Stimulated activated CD8-positive, alpha-beta memory T cell treated with anti-CD3 and anti-CD28 coated beads, Interleukin-12 subunit alpha, Interleukin-12 subunit beta, amount 100 ng/mL, for 24 hours (primary cell): ENCODE measurements around the gene GMCL2.

Experiments used
- DNase-seq: peaks from one replicate; pipeline ENCODE4 v3.0.0-alpha.2; 2020; ENCODE audit errors: extremely low read depth

Gene GMCL2

GRCh38 chr5:178221282-178221681, 34.1 kb upstream of the GMCL2 start:
- DNase-seq: no peak

DNA sequence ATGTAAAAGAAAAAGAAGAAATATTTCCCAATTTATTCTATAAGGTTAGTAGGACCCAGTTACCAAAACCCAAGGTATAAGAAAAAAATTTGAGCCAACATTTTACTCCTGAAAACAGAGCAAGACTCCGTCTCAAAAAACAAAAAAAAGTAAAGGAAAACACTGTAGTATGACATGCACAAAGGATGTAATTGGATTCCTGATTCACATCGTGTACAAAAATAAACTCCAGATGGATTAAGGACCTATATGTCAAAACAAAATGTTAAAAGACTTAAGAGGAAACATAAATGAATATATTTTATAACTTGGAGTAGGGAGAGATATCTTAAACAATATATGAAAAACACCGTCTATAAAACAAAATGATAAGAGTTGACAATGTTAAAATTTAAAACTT, 31.7 kb upstream of the GMCL2 start:
- no peak for DNase-seq

- no peak for DNase-seq
These were observed 31.1 kb upstream of the GMCL2 start for GRCh38 chr5:178218237-178218776.

DNA sequence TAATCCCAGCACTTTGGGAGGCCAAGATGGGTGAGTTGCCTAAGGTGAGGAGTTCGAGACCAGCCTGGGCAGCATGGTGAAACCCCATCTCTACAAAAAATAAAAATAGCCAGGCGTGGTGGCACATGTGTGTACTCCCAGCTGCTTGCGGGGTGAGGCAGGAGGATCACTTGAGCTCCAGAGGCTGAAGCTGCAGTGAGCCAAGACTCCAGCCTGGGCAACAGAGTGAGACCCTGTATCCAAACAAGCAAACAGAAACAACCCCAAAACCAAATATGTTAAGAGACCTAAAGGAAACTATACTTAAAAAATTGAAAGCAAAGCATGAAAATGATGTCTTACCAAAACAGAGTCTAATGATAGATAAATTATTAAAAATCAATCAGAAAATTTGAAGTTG, 29.6 kb upstream of the GMCL2 start:
- DNase-seq: no peak

DNA sequence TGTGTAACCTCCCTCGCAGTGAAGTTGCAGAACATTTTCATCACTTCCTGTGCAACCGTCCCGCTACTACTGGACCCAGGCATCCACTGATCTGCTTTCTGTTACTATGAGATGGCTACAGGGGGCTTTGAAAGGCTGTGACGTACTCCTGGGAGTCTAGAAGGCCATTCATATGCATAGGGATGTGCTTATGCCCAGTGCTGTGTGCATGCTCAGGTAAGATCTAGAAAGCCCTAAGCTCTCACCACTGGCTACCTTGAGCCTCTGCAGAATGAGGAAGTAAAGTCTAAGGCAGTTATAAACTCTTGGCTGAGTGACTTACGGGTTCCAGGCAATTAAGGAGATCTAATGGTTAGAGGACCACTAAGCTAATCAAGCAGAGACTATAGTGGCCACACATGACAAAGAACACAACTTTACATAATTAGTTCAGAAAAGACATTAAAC, 28.9 kb upstream of the GMCL2 start:
- no peak for DNase-seq

DNA sequence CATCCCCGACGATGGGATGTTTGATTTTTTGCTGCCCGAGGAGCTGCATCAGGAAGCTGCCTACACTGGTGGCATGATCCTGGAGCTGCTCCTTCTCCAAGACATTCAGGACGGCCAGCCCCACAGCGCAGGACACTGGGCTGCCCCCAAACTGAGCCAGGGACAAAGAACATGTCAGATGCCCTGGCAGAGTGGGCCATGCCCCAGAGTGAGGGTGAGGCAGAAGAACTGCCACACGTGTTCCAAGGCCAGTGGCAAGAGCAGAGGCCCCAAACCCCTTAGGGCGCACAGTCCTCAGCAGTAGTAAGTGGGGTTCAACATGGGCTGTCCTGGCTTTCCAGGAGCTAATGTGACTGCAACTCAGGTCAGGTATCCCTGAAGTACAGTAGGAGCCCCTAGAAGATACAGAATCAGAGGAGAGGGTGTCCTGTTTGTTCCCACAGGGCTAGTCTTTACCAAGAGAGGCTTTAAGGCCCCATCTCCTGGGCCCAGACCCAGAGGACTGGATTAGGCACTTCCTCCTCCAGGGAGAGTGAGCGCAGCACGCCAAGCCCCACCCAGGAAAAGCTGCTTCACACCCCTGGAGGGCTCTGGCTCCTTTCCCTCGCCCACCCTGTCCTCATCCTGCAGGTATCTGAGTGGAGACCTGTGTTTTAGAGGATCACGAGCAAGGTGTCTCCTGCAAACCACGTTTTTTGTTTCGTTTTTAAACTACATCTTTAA, 28.3 kb upstream of the GMCL2 start:
- DNase-seq: no peak

GRCh38 chr5:178214160-178214803, 27.1 kb upstream of the GMCL2 start:
- DNase-seq: no peak

DNA sequence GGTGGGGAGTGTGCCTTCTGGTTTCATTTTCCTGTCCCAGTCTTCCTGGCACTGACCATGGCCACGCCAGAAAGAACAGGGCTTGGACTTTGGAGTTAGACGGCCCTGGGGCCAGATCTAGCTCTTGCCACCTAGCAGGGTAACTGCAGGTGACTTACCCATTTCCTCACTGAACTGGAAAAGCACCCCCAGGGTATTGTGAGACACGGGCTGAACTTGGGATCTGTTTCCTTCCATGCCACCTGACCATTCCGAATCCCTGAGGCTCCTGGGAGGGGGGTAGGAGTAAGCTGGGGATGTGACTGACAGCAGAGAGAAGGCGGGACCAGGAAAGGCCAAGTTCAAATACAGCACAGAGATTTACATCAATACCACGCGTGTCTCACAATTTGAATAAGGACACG, 26.6 kb upstream of the GMCL2 start:
- DNase-seq: no peak

DNA sequence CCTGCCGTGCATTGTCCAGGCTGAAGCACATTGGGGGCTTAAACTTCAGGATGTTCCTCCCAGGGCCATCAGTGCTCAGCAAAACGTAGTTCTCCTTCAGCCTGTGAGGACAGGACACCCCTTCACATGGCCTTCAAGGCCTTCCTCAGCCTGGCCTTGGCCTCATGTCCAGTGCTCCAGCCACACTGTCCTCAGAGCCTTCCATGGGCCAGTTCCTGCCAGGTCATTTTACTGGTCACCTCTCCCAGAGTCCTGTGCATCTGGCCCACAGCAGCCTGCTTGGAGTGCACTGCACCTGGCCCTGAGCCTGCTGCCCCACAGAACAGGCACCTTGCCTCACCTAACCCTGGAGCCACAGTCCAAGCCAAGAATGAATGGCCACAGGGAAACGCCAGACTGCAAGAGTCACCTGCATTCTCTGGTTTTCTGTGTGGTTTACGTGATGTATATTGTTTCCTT, 25.9 kb upstream of the GMCL2 start:
- no peak for DNase-seq

DNA sequence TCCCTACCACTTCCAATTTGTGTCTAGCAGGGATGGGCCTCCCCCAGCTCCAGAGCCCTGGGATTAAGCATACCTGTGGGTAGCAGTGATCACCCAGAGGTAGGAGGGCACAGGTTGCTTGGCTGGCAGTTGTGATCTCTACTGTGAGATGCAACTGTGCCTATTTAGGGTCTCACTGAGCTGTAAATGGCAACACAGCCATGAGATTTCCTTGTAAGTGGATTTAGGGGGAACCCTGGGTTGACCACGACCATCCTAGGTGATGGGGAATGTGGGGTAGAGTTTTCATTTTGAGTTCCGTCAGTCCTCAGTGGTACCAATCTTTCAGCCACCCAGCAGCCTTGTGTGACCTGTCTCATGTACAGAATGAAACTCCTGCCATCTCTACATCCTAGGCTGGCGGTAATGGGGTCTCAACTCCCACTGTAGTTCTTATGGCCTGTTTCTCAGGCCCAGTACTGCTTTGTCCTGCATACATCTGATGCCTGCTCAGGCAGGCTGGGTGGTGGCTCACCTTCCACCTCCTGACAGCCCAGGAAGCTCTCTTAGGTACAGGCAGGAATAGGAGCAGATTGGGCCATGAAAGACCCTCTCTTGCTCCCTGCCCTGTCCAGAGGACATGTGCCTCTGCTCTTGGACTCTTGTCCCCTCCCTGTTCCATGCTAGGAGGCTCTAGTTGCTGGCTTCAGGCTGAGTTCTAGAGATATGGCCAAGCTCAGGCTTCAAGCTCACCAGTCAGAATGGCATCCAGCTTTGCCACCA, 25.3 kb upstream of the GMCL2 start:
- no peak for DNase-seq

GRCh38 chr5:178211095-178212048, 24.2 kb upstream of the GMCL2 start:
- DNase-seq: no peak

GRCh38 chr5:178210686-178211085, 23.5 kb upstream of the GMCL2 start:
- no peak for DNase-seq

- no peak for DNase-seq
These were observed 22.9 kb upstream of the GMCL2 start for GRCh38 chr5:178210073-178210535.

DNA sequence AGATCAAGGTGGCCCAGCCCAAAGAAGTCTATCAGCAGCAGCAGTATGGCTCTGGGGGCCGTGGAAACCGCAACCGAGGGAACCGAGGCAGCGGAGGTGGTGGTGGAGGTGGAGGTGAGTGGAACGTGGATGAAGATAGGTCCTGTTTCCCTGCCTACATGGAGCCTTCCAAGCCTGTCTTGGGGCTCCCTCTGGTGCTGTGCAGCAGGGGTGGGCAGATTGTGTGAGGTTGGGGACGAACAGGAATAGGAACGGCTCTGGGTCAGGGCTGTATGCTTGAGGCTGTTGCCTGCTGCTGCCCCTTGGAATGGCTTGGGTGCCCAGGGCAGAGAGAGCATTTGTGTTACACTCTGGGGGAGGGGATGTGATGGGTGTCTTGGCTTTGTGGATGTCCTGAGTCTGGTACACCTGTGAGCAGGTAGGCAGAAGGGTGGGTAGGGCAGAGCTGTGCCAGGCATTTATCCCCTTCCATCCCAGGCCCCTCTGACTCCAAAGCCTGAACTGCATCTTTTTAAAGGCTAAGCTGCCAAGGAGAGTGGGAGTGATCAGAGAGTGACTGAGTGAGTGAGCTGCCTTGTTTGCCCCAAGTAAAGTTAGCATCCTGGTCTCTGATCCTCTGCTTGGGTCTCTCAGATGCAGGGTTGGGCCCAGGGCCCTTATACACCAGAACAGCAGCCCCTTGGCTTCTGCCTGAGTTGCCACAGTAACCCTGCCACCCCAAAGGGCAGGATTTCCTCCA, 22.3 kb upstream of the GMCL2 start:
- DNase-seq: no peak

GRCh38 chr5:178208540-178209227, 21.5 kb upstream of the GMCL2 start:
- DNase-seq: no peak

GRCh38 chr5:178207917-178208280, 20.7 kb upstream of the GMCL2 start:
- DNase-seq: no peak

DNA sequence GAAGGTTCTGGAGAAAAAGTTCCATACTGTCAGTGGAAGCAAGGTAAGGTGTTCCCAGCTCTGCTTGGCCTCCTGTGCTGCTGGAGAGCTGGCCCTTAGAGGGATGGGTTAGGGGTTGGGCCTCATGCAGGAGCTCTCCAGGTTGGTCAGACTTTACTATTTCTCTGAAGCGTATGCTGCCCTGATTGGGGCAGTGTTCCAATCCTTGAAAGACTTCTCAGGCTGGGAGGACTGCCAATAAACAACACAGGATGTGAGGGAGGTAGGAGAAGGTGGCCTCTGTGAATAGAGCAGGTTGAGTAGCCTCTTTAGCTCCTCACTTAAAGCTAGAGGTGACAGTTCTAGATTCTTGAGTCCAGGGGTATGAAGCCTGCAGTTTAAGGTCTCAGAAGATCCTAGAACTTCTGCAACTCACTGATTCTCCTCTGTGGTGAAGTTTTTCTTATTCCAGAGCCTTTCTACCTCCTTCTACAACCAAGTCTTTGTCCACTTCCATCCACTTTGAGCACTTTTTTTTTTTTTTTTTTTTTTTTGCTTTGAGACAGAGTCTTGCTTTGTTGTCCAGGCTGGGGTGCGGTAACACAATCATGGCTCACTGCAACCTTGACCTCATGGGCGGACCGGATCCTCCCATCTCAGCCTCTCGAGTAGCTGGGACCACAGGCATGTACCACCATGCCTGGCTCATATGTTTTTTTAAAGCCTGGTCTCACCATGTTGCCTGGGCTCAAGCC, 20.2 kb upstream of the GMCL2 start:
- DNase-seq: no peak

DNA sequence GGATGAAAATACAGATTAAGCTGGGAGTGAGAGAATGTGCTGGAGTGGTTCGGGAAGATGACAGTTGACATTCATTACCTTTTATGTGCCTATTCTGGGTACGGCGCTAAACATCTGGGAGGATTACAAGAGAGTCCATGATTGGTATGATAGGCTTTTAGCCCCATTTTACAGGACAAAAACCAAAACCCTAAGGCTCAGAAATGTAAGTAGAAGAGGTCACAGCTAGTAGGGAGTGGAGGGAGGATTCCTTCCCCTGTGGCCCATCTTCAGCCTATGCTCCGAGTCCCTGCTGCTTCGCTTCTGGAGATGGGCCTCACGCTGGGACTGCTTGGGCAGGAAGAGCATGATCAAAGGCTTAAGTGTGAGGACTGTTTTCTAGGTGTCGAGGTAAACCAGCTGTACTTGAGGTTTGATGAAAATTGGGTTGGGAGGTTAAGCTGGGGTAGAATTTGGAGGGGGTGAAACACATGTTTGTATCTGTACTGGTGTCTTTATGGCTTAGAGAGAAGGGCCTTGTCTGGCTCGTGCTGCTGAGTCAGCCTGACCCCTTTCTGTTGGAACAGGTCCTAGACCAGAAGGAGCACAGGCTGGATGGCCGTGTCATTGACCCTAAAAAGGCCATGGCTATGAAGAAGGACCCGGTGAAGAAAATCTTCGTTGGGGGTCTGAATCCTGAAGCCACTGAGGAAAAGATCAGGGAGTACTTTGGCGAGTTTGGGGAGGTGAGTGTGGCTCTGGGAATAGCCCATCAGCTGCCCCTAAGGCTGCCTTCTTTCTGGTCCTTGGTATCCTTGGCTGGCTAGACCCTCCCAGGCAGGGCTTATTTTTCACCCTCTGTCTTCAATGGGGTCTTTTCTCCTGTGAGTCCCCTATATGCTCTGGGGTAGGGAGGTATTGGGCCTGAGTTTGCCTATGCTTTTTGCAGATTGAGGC, 19.3 kb upstream of the GMCL2 start:
- DNase-seq: no peak
